Measurements from ENCODE around the gene OLFM4. TPM values are rescaled to one million over a fixed set of nuclear protein-coding genes. Genes with fewer than 3 reads are reported as not detected.

The OLFM4 gene
- total RNA-seq, 2 donors from 2014 or later = not detected

- no peaks in the 10 kb centered on the region for H3K9me3 Mint-ChIP-seq
- peaks cover 18% of the 10 kb centered on the region for H3K27me3 Mint-ChIP-seq
- no peak overlapping the region for H3K27ac Mint-ChIP-seq
- no peak overlapping the region for H3K4me3 Mint-ChIP-seq
- no peak for ATAC-seq (replicated peaks)
- no peaks in the 10 kb centered on the region for H3K4me1 Mint-ChIP-seq
- no peaks in the 10 kb centered on the region for H3K36me3 Mint-ChIP-seq (ENCODE audit: low read depth)
Observed at GRCh38 chr13:53038993-53039392, 10.4 kb downstream of the OLFM4 start.

GRCh38 chr13:53041968-53042516 is 13.4 kb downstream of the OLFM4 start:
- H3K27ac Mint-ChIP-seq = no peak overlapping the region
- no peaks in the 10 kb centered on the region for H3K9me3 Mint-ChIP-seq
- no peak overlapping the region for H3K4me3 Mint-ChIP-seq
- no peaks in the 10 kb centered on the region for H3K36me3 Mint-ChIP-seq (ENCODE audit: low read depth)
- peaks cover 14% of the 10 kb centered on the region for H3K27me3 Mint-ChIP-seq
- no peaks in the 10 kb centered on the region for H3K4me1 Mint-ChIP-seq
- ATAC-seq (replicated peaks) = no peak

GRCh38 chr13:53042877-53043276 is 14.3 kb downstream of the OLFM4 start:
- no peak for ATAC-seq (replicated peaks)
- H3K9me3 Mint-ChIP-seq = no peaks in the 10 kb centered on the region
- no peaks in the 10 kb centered on the region for H3K4me1 Mint-ChIP-seq
- no peak overlapping the region for H3K27ac Mint-ChIP-seq
- peaks cover 15% of the 10 kb centered on the region for H3K27me3 Mint-ChIP-seq
- H3K36me3 Mint-ChIP-seq (ENCODE audit: low read depth) = no peaks in the 10 kb centered on the region
- H3K4me3 Mint-ChIP-seq = no peak overlapping the region

GRCh38 chr13:53043398-53043797 is 14.8 kb downstream of the OLFM4 start:
- no peaks in the 10 kb centered on the region for H3K36me3 Mint-ChIP-seq (ENCODE audit: low read depth)
- no peak overlapping the region for H3K27ac Mint-ChIP-seq
- peaks cover 13% of the 10 kb centered on the region for H3K27me3 Mint-ChIP-seq
- no peaks in the 10 kb centered on the region for H3K4me1 Mint-ChIP-seq
- H3K4me3 Mint-ChIP-seq = no peak overlapping the region
- no peaks in the 10 kb centered on the region for H3K9me3 Mint-ChIP-seq
- ATAC-seq (replicated peaks) = no peak

GRCh38 chr13:53045189-53045588 is 16.6 kb downstream of the OLFM4 start:
- no peak for ATAC-seq (replicated peaks)

GRCh38 chr13:53048880-53049279 is 20.3 kb downstream of the OLFM4 start:
- H3K27me3 Mint-ChIP-seq = peaks cover 5% of the 10 kb centered on the region
- H3K4me1 Mint-ChIP-seq = no peaks in the 10 kb centered on the region
- H3K4me3 Mint-ChIP-seq = no peak overlapping the region
- no peaks in the 10 kb centered on the region for H3K36me3 Mint-ChIP-seq (ENCODE audit: low read depth)
- no peak overlapping the region for H3K27ac Mint-ChIP-seq
- no peak for ATAC-seq (replicated peaks)
- no peaks in the 10 kb centered on the region for H3K9me3 Mint-ChIP-seq

More at GRCh38 chr13:53045189-53045588, 16.6 kb downstream of the OLFM4 start:
- no peaks in the 10 kb centered on the region for H3K4me1 Mint-ChIP-seq
- H3K27me3 Mint-ChIP-seq = peaks cover 9% of the 10 kb centered on the region
- H3K36me3 Mint-ChIP-seq (ENCODE audit: low read depth) = no peaks in the 10 kb centered on the region
- no peak overlapping the region for H3K27ac Mint-ChIP-seq
- no peaks in the 10 kb centered on the region for H3K9me3 Mint-ChIP-seq
- no peak overlapping the region for H3K4me3 Mint-ChIP-seq

- Mint-ChIP-seq H3K9me3 (no peaks in the 10 kb centered on the region), H3K4me1 (no peaks in the 10 kb centered on the region), H3K36me3 (ENCODE audit: low read depth) (no peaks in the 10 kb centered on the region), H3K4me3 (no peak overlapping the region), H3K27ac (no peak overlapping the region), H3K27me3 (peaks cover 5% of the 10 kb centered on the region)
- ATAC-seq (replicated peaks) = no peak
Observed at GRCh38 chr13:53050151-53050550, 21.5 kb downstream of the OLFM4 start.

GRCh38 chr13:53052675-53053074 is 24.1 kb downstream of the OLFM4 start:
- H3K27me3 Mint-ChIP-seq = peaks cover 3% of the 10 kb centered on the region
- H3K27ac Mint-ChIP-seq = no peak overlapping the region

GRCh38 chr13:53054569-53054968 is 26.0 kb downstream of the OLFM4 start:
- Mint-ChIP-seq H3K27me3 (peaks cover 3% of the 10 kb centered on the region), H3K36me3 (ENCODE audit: low read depth) (no peaks in the 10 kb centered on the region), H3K9me3 (peaks cover 3% of the 10 kb centered on the region), H3K4me3 (no peak overlapping the region), H3K27ac (no peak overlapping the region), H3K4me1 (no peaks in the 10 kb centered on the region)
- ATAC-seq (replicated peaks) = no peak

More at GRCh38 chr13:53052675-53053074, 24.1 kb downstream of the OLFM4 start:
- Mint-ChIP-seq H3K4me3 (no peak overlapping the region), H3K36me3 (ENCODE audit: low read depth) (no peaks in the 10 kb centered on the region), H3K4me1 (no peaks in the 10 kb centered on the region), H3K9me3 (peaks cover 3% of the 10 kb centered on the region)
- ATAC-seq (replicated peaks) = no peak

- no peak overlapping the region for H3K4me3 Mint-ChIP-seq
- no peaks in the 10 kb centered on the region for H3K4me1 Mint-ChIP-seq
- H3K36me3 Mint-ChIP-seq (ENCODE audit: low read depth) = no peaks in the 10 kb centered on the region
- peaks cover 3% of the 10 kb centered on the region for H3K9me3 Mint-ChIP-seq
- ATAC-seq (replicated peaks) = no peak
- H3K27ac Mint-ChIP-seq = no peak overlapping the region
- peaks cover 3% of the 10 kb centered on the region for H3K27me3 Mint-ChIP-seq
Observed at GRCh38 chr13:53058065-53058679, 29.6 kb downstream of the OLFM4 start.

- no peak for ATAC-seq (replicated peaks)
- Mint-ChIP-seq H3K27me3 (peaks cover 6% of the 10 kb centered on the region), H3K4me3 (no peak overlapping the region)
Observed at GRCh38 chr13:53060840-53061490, 32.4 kb downstream of the OLFM4 start.

GRCh38 chr13:53064731-53065130 is 36.1 kb downstream of the OLFM4 start:
- H3K27ac Mint-ChIP-seq = no peak overlapping the region
- peaks cover 9% of the 10 kb centered on the region for H3K27me3 Mint-ChIP-seq
- ATAC-seq (replicated peaks) = no peak
- H3K4me3 Mint-ChIP-seq = no peak overlapping the region
- H3K9me3 Mint-ChIP-seq = peaks cover 5% of the 10 kb centered on the region
- H3K36me3 Mint-ChIP-seq (ENCODE audit: low read depth) = no peaks in the 10 kb centered on the region
- H3K4me1 Mint-ChIP-seq = no peaks in the 10 kb centered on the region

More at GRCh38 chr13:53060840-53061490, 32.4 kb downstream of the OLFM4 start:
- Mint-ChIP-seq H3K4me1 (no peaks in the 10 kb centered on the region), H3K9me3 (peaks cover 5% of the 10 kb centered on the region), H3K27ac (no peak overlapping the region), H3K36me3 (ENCODE audit: low read depth) (no peaks in the 10 kb centered on the region)

GRCh38 chr13:53066411-53066810 is 37.8 kb downstream of the OLFM4 start:
- Mint-ChIP-seq H3K27ac (no peak overlapping the region), H3K36me3 (ENCODE audit: low read depth) (no peaks in the 10 kb centered on the region), H3K9me3 (peaks cover 5% of the 10 kb centered on the region), H3K4me3 (no peak overlapping the region), H3K4me1 (no peaks in the 10 kb centered on the region), H3K27me3 (peaks cover 9% of the 10 kb centered on the region)
- no peak for ATAC-seq (replicated peaks)

GRCh38 chr13:53068585-53069520 is 40.2 kb downstream of the OLFM4 start:
- Mint-ChIP-seq H3K27me3 (peaks cover 9% of the 10 kb centered on the region), H3K4me3 (no peak overlapping the region), H3K36me3 (ENCODE audit: low read depth) (no peaks in the 10 kb centered on the region), H3K9me3 (peaks cover 5% of the 10 kb centered on the region), H3K27ac (no peak overlapping the region), H3K4me1 (no peaks in the 10 kb centered on the region)
- no peak for ATAC-seq (replicated peaks)

Measured in activated T-helper 17 cell treated with anti-CD3 and anti-CD28 coated beads, Interleukin-2, amount 50 U/mL, for 72 hours (primary cell).